PC-3 (cell line): Measurements from ENCODE around the gene LRRC28. TPM values are rescaled to one million over a fixed set of nuclear protein-coding genes. Genes with fewer than 3 reads are reported as not detected.

Experiments used
- ATAC-seq: fragments of 200-7000 bp; cut with Tn5 transposase; 2 replicates; pipeline ENCODE4 v1.9.1; 2020; ENCODE audit warnings: mild to moderate bottlenecking, moderate library complexity
- BruUV-seq: library from RNA; stranded (reverse); fragments of 400-500 nt; replicated peaks from 2 replicates; lab custom pipeline; 2021; lab: Mats Ljungman, UMichigan
- CTCF ChIA-PET: fragments of 300-600 bp; sonication (Branson Sonifier 250); formaldehyde crosslinking; loops from one replicate; lab custom pipeline; 2022; ENCODE audit warnings: antibody characterized with exemption; lab: Charles Lee
- POLR2A ChIA-PET: fragments of 300-600 bp; sonication (Branson Sonifier 250); formaldehyde crosslinking; loops from one replicate; lab custom pipeline; 2022; ENCODE audit warnings: antibody characterized with exemption; ENCODE audit not compliant: unreplicated experiment; lab: Charles Lee
- DNase-seq: peaks from one replicate; pipeline ENCODE4 v3.0.0-alpha.2; 2015
- H2AFZ ChIP-seq: fragments of 300-600 bp; sonication (generic); 2 replicates; pipeline ENCODE4 v1.6.0; 2016; ENCODE audit warnings: antibody characterized with exemption, low read length
- H3F3A ChIP-seq: fragments of 300-600 bp; sonication (generic); one replicate; pipeline ENCODE4 v1.6.0; 2017; ENCODE audit warnings: antibody characterized with exemption, low read length, control low read depth, mild to moderate bottlenecking; ENCODE audit not compliant: unreplicated experiment
- H3K27ac ChIP-seq: fragments of 300-600 bp; sonication (generic); 2 replicates; pipeline ENCODE4 v1.5.1; 2016; ENCODE audit warnings: mild to moderate bottlenecking, low read length
- H3K27me3 ChIP-seq: fragments of 300-600 bp; sonication (generic); 2 replicates; pipeline ENCODE4 v1.6.1; 2016; ENCODE audit warnings: low read length, mixed read lengths
- H3K36me3 ChIP-seq: fragments of 300-600 bp; sonication (generic); 2 replicates; pipeline ENCODE4 v1.6.1; 2016; ENCODE audit warnings: low read depth, mixed run types, low read length, mixed read lengths
- H3K4me1 ChIP-seq: fragments of 300-600 bp; sonication (generic); 2 replicates; pipeline ENCODE4 v1.5.1; 2016; ENCODE audit warnings: low read length; ENCODE audit not compliant: insufficient read depth
- H3K4me2 ChIP-seq: fragments of 300-600 bp; sonication (generic); 2 replicates; pipeline ENCODE4 v1.6.0; 2016; ENCODE audit warnings: low read length
- H3K4me3 ChIP-seq: fragments of 300-600 bp; sonication (generic); 2 replicates; pipeline ENCODE4 v1.5.1; 2016; ENCODE audit warnings: mild to moderate bottlenecking, low read length, mixed read lengths
- H3K79me2 ChIP-seq: fragments of 300-600 bp; sonication (generic); 2 replicates; pipeline ENCODE4 v1.6.1; 2017; ENCODE audit warnings: low read length, mixed read lengths
- H3K9ac ChIP-seq: fragments of 300-600 bp; sonication (generic); 2 replicates; pipeline ENCODE4 v1.6.0; 2016; ENCODE audit warnings: mild to moderate bottlenecking, low read length
- H3K9me2 ChIP-seq: fragments of 300-600 bp; sonication (generic); replicated peaks from 2 replicates; pipeline ENCODE4 v1.6.1; 2016; ENCODE audit warnings: mixed run types, low read length, mixed read lengths
- H3K9me3 ChIP-seq: fragments of 300-600 bp; sonication (generic); 2 replicates; pipeline ENCODE4 v1.6.1; 2016; ENCODE audit warnings: low read length, mixed read lengths
- H4K20me1 ChIP-seq: fragments of 300-600 bp; sonication (generic); 2 replicates; pipeline ENCODE4 v1.6.1; 2016; ENCODE audit warnings: low read length, mixed read lengths
- CTCF ChIP-seq: fragments of 300-600 bp; sonication (generic); conservative IDR thresholded peaks from 2 replicates; pipeline ENCODE4 v1.5.1; 2017; ENCODE audit warnings: antibody characterized with exemption, low read depth, mild to moderate bottlenecking, low read length
- EZH2 ChIP-seq: fragments of 300-600 bp; sonication (generic); IDR thresholded peaks from one replicate; pipeline ENCODE4 v1.6.1; 2017; ENCODE audit warnings: antibody characterized with exemption, mild to moderate bottlenecking, low read length; ENCODE audit not compliant: unreplicated experiment
- EZH2phosphoT487 ChIP-seq: fragments of 300-600 bp; sonication (generic); IDR thresholded peaks from 2 replicates; pipeline ENCODE4 v1.6.1; 2018; ENCODE audit warnings: mild to moderate bottlenecking, antibody characterized with exemption, low read length, borderline replicate concordance
- intact Hi-C: fragments of 100-400 bp; cut with micrococcal nuclease; formaldehyde crosslinking; loops from 2 replicates; pipeline ENCODE4 v1.9.0; 2023
- total RNA-seq: library from RNA; depleted of rRNA; stranded (reverse); fragments of >200 nt; gene quantifications from 2 replicates; pipeline ENCODE4 v1.2.3, GENCODE V29; 2014

Gene LRRC28
- total RNA-seq, 1 experiment from 2014 or later = 10.6 TPM

GRCh38 chr15:99244306-99244705 is 7.0 kb upstream of the LRRC28 start:
- H3K79me2 ChIP-seq = peaks cover 37% of the 10 kb centered on the region
- DNase-seq = no peak
- CTCF ChIA-PET = no interaction called here

GRCh38 chr15:99247062-99247461 is 4.2 kb upstream of the LRRC28 start:
- H3F3A ChIP-seq = no peaks in the 10 kb centered on the region
- TF ChIP-seq EZH2phosphoT487 (no peak), CTCF (no peak), EZH2 (no peak)
- no peak overlapping the region for H3K4me3 ChIP-seq
- 0 out of 2 replicates have a peak overlapping the region, but pooled peaks have one; percentile 6 for H3K4me2 ChIP-seq
- no peak overlapping the region for H3K27ac ChIP-seq
- H3K36me3 ChIP-seq = no peaks in the 10 kb centered on the region
- ATAC-seq = no peak
- CTCF ChIA-PET = no interaction called here
- peaks cover 43% of the 10 kb centered on the region for H3K79me2 ChIP-seq
- H3K9me3 ChIP-seq = no peaks in the 10 kb centered on the region
- H3K27me3 ChIP-seq = no peaks in the 10 kb centered on the region
- peaks cover 18% of the 10 kb centered on the region for H3K4me1 ChIP-seq
- H3K9me2 ChIP-seq = no peaks in the 10 kb centered on the region
- DNase-seq = no peak
- H3K9ac ChIP-seq = no peak overlapping the region
- no TSS peak for BruUV-seq
- H2AFZ ChIP-seq = no peak overlapping the region
- POLR2A ChIA-PET = no interaction called here
- H4K20me1 ChIP-seq = no peaks in the 10 kb centered on the region
- intact Hi-C loops = no loop called here

More at GRCh38 chr15:99244306-99244705, 7.0 kb upstream of the LRRC28 start:
- H3F3A ChIP-seq = no peaks in the 10 kb centered on the region
- no TSS peak for BruUV-seq
- H3K9me3 ChIP-seq = no peaks in the 10 kb centered on the region
- H3K4me2 ChIP-seq = no peak overlapping the region
- no peak for TF ChIP-seq EZH2
- no peak for TF ChIP-seq CTCF
- no peak for TF ChIP-seq EZH2phosphoT487
- no peaks in the 10 kb centered on the region for H3K36me3 ChIP-seq
- H3K4me3 ChIP-seq = no peak overlapping the region
- H2AFZ ChIP-seq = no peak overlapping the region
- peaks cover 7% of the 10 kb centered on the region for H3K4me1 ChIP-seq
- no peak overlapping the region for H3K27ac ChIP-seq
- intact Hi-C loops = no loop called here
- no peaks in the 10 kb centered on the region for H3K9me2 ChIP-seq
- POLR2A ChIA-PET = interaction anchor here (0.6 kb wide), 1 partner anchor 66 kb away, joined by 3 read pairs; no protein-coding TSS in a partner anchor
- no peaks in the 10 kb centered on the region for H3K27me3 ChIP-seq
- H4K20me1 ChIP-seq = no peaks in the 10 kb centered on the region
- no peak for ATAC-seq
- H3K9ac ChIP-seq = no peak overlapping the region

- intact Hi-C loops = no loop called here
- H3K4me1 ChIP-seq = peaks cover 24% of the 10 kb centered on the region
- no peak overlapping the region for H2AFZ ChIP-seq
- no peaks in the 10 kb centered on the region for H4K20me1 ChIP-seq
- CTCF ChIA-PET = no interaction called here
- no peaks in the 10 kb centered on the region for H3K36me3 ChIP-seq
- H3F3A ChIP-seq = no peaks in the 10 kb centered on the region
- peak overlapping the region; percentile 86 for H3K4me2 ChIP-seq
- BruUV-seq = no TSS peak
- no peak overlapping the region for H3K27ac ChIP-seq
- DNase-seq (no peak), ATAC-seq (no peak)
- H3K9me3 ChIP-seq = no peaks in the 10 kb centered on the region
- POLR2A ChIA-PET = no interaction called here
- H3K27me3 ChIP-seq = no peaks in the 10 kb centered on the region
- H3K9ac ChIP-seq = peak overlapping the region; percentile 94; the same call in 1 of the 2 replicates
- H3K79me2 ChIP-seq = peaks cover 50% of the 10 kb centered on the region
- no peaks in the 10 kb centered on the region for H3K9me2 ChIP-seq
- TF ChIP-seq EZH2phosphoT487 = no peak
- no peak for TF ChIP-seq CTCF
- TF ChIP-seq EZH2 = no peak
- H3K4me3 ChIP-seq = peak overlapping the region; percentile 78
Observed at GRCh38 chr15:99248000-99248715, 3.1 kb upstream of the LRRC28 start.
